NT2/D1 (cell line): ENCODE data around the gene CATSPERZ.

ENCODE experiments used
- DNase-seq: peaks from one replicate; pipeline ENCODE4 v3.0.0-alpha.2; 2011; ENCODE audit warnings: low read depth, low spot score
- H3K27me3 ChIP-seq: 2 replicates; pipeline ENCODE4 v1.6.0; 2011; ENCODE audit warnings: mild to moderate bottlenecking; ENCODE audit not compliant: insufficient read length, insufficient read depth
- H3K36me3 ChIP-seq: 2 replicates; pipeline ENCODE4 v1.6.1; 2011; ENCODE audit warnings: mild to moderate bottlenecking, low read length, mixed read lengths; ENCODE audit not compliant: insufficient read depth, insufficient read length
- H3K4me1 ChIP-seq: 2 replicates; pipeline ENCODE4 v1.5.1; 2011; ENCODE audit not compliant: insufficient read depth, insufficient read length
- H3K4me3 ChIP-seq: 2 replicates; pipeline ENCODE4 v1.5.1; 2011; ENCODE audit warnings: low read depth; ENCODE audit not compliant: insufficient read length
- H3K9ac ChIP-seq: 2 replicates; pipeline ENCODE4 v1.6.0; 2011; ENCODE audit warnings: low read depth; ENCODE audit not compliant: insufficient read length
- H3K9me3 ChIP-seq: 2 replicates; pipeline ENCODE4 v1.5.1; 2011; ENCODE audit warnings: mild to moderate bottlenecking, low read length; ENCODE audit not compliant: insufficient read depth
- SUZ12 ChIP-seq: IDR thresholded peaks from 2 replicates; pipeline ENCODE4 v1.6.1; 2011; ENCODE audit not compliant: insufficient read length, insufficient read depth; ENCODE audit errors: extremely low read depth
- YY1 ChIP-seq: IDR thresholded peaks from 2 replicates; pipeline ENCODE4 v1.6.1; 2011; ENCODE audit not compliant: insufficient read length, insufficient read depth
- ZNF274 ChIP-seq: IDR thresholded peaks from 2 replicates; pipeline ENCODE4 v1.6.1; 2011; ENCODE audit warnings: mild to moderate bottlenecking, low read depth, low read length

Gene CATSPERZ

DNA sequence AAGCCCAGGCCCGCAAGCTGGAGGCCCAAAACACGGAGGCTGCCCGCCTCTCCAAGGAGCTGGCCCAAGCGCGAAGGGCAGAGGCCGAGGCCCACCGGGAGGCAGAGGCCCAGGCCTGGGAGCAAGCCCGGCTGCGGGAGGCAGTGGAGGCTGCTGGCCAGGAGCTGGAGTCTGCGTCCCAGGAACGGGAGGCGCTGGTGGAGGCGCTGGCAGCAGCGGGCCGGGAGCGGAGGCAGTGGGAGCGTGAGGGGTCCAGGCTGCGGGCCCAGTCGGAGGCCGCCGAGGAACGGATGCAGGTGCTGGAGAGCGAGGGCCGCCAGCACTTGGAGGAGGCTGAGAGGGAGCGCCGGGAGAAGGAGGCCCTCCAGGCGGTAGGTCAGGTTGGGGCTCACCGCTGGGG lies 44.6 kb downstream of the CATSPERZ start:
- Histone ChIP-seq H3K36me3 (no peaks in the 10 kb centered on the region), H3K4me3 (no peak overlapping the region), H3K9me3 (no peaks in the 10 kb centered on the region), H3K27me3 (peaks cover 7% of the 10 kb centered on the region), H3K4me1 (peaks cover 32% of the 10 kb centered on the region), H3K9ac (peak overlapping the region; percentile 54)
- DNase-seq: no peak
- TF ChIP-seq ZNF274 (no peak), YY1 (no peak), SUZ12 (no peak)

DNA sequence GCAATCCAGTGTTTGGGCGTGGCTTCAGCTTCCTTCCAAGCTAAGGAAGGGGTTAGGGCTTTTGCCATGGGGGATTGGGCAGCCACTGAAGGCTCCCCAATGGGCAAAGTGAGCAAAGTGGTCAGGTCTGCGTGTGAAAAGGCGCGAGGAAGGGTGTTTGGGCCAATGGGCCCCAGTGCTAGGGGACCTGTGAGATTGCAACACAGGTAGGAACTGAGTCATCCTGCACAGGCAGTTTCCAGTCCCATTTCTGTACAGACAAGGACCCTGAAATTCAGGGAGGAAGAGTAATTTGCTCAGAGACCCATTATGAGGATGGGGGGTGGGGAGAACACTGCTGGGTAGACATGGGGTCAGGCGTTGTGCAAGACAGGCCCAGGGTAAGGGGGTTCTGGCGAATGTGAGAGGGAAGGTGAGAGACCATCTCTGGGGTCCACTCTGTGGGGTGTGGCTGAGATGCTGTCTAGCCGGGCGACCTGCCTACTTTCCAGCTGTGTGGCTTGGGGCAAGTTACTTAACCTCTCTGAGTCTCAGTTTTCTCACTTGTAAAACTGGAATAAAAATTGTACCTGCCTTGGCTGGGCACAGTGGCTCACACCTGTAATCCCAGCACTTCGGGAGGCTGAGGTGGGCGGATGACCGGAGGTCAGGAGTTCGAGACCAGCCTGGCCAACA lies 47.2 kb downstream of the CATSPERZ start:
- no peak for DNase-seq
- Histone ChIP-seq H3K36me3 (no peaks in the 10 kb centered on the region), H3K9ac (no peak overlapping the region), H3K9me3 (no peaks in the 10 kb centered on the region), H3K4me3 (no peak overlapping the region), H3K27me3 (no peaks in the 10 kb centered on the region), H3K4me1 (peaks cover 22% of the 10 kb centered on the region)
- TF ChIP-seq YY1: no peak
- no peak for TF ChIP-seq ZNF274

DNA sequence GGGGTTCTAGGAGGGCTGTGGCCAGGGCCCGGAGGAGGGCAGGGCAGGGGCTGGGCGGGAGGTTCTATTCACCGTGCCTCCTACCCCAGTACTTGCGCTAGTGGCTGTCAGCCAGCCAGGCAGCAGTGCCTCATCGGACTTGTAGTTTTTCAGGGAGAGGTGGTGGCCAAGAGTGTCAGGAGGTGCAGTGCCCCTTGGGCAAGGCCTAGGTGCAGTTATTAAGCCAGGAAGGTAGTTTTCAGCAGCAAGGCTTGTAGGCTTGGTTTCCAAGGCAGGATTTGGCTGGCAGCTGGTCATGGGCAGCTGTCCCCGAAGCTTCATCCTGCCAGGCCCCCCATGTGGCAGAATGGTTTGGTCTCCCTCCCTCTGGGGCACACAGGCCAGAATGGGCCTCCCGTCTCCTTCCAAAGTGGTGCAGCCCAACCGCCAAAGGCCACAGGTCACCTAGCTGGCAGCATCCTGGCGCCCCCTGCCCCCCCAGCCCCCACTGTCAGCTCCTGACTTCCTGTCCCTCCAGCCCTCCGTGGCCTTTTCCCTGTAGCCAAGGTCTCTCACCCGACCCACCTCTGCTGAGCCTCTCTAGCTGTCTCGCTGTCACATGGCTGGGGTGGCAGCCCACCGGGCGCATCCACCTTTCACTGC lies 48.3 kb downstream of the CATSPERZ start:
- no peak for DNase-seq
- H3K9ac ChIP-seq: no peak overlapping the region
- TF ChIP-seq ZNF274: no peak
- no peak for TF ChIP-seq SUZ12
- no peak for TF ChIP-seq YY1
- H3K4me3 ChIP-seq: no peak overlapping the region
- H3K9me3 ChIP-seq: no peaks in the 10 kb centered on the region
- H3K4me1 ChIP-seq: peaks cover 16% of the 10 kb centered on the region
- no peaks in the 10 kb centered on the region for H3K36me3 ChIP-seq
- no peaks in the 10 kb centered on the region for H3K27me3 ChIP-seq

DNA sequence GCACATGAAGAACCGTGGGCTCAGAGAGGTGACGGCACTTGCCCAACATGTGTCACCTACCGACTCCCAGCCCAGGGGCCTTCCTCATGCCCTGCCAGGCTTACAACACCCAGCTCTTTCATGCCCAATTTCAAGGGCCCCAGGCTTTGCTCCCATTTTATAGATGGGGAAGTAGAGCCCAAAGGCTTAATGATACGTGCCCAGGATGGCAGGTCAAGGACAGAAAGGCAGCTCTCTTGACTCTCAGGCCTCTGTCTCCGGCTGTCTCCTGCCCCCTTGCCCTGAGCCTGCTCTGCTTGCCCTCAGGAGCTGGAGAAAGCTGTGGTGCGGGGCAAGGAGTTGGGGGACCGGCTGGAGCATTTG lies 48.8 kb downstream of the CATSPERZ start:
- Histone ChIP-seq H3K4me1 (peaks cover 14% of the 10 kb centered on the region), H3K27me3 (no peaks in the 10 kb centered on the region), H3K9me3 (no peaks in the 10 kb centered on the region), H3K4me3 (no peak overlapping the region), H3K9ac (no peak overlapping the region), H3K36me3 (no peaks in the 10 kb centered on the region)
- DNase-seq: no peak
- TF ChIP-seq ZNF274: no peak
- TF ChIP-seq YY1: no peak
- no peak for TF ChIP-seq SUZ12

DNA sequence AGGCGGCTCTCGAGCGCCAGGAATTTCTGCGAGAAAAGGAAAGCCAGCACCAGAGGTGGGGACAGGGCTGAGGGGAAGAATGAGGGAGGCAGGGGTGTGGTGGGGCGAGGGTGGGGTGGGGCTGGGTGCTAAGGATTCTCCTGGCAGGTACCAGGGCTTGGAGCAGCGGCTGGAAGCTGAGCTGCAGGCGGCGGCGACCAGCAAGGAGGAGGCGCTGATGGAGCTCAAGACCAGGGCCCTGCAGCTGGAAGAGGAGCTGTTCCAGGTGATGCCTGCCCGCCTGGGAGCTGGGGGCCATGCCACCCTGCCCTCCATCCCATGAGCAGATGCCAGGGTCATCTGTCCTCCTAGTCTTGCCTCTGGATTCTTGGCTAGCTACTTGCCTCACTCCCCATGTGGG lies 49.2 kb downstream of the CATSPERZ start:
- Histone ChIP-seq H3K4me3 (no peak overlapping the region), H3K27me3 (no peaks in the 10 kb centered on the region), H3K9me3 (no peaks in the 10 kb centered on the region), H3K4me1 (peaks cover 18% of the 10 kb centered on the region), H3K36me3 (no peaks in the 10 kb centered on the region), H3K9ac (no peak overlapping the region)
- TF ChIP-seq SUZ12: no peak
- DNase-seq: no peak

DNA sequence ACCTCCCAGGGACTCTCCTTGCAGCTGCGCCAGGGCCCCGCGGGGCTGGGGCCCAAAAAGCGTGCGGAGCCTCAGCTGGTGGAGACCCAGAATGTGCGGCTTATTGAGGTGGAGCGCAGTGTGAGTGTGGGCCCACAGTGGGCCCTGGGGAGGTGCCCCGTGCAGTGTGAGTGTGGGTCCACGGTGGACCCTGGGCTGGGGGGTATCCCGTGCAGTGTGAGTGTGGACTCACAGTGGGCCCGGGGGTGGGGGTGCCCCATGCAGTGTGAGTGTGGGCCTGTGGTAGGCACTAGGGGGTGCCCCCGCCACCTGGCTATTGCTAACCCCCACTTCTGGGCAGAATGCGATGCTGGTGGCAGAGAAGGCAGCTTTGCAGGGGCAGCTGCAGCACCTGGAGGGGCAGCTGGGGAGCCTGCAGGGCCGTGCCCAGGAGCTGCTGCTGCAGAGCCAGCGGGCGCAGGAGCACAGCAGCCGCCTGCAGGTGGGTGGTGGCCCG lies 51.0 kb downstream of the CATSPERZ start:
- no peak for TF ChIP-seq ZNF274
- no peak for TF ChIP-seq SUZ12
- TF ChIP-seq YY1: no peak
- no peak for DNase-seq
- Histone ChIP-seq H3K4me1 (peaks cover 24% of the 10 kb centered on the region), H3K9ac (peak overlapping the region; percentile 32), H3K9me3 (no peaks in the 10 kb centered on the region), H3K4me3 (no peak overlapping the region), H3K27me3 (no peaks in the 10 kb centered on the region), H3K36me3 (no peaks in the 10 kb centered on the region)

DNA sequence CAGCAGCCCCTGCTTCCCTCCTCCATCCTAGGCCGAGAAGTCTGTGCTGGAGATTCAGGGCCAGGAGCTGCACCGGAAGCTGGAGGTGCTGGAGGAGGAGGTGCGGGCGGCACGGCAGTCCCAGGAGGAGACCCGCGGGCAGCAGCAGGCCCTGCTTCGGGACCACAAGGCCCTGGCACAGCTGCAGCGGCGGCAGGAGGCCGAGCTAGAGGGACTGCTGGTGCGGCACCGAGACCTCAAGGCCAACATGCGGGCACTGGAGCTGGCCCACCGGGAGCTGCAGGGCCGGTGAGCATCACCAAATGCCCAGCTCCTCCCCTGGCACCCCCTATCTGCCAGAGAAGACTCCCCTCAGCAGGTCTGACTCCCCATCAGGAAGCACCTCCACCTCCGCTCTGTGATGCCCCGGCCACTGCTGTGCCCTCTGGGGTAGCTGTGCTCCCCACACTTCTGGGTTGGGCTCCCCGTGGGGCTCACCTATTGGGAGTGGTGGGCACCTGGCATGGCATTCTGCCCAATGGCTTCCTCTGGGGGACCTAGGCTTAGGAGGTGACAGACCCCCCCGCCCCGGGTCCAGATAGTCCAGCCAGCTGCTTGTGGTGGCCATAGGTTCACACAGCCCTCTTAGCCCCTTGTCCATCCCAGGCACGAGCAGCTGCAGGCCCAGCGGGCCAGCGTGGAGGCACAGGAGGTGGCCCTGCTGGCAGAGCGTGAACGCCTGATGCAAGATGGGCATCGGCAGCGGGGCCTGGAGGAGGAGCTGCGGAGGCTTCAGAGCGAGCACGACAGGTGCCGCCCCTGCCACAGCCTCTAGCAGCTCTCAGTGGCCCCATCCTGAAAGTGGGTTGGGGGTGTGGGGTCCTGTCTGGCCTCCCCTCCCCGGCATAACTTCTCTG lies 52.2 kb downstream of the CATSPERZ start:
- no peak for TF ChIP-seq YY1
- no peak for TF ChIP-seq ZNF274
- TF ChIP-seq SUZ12: no peak
- Histone ChIP-seq H3K9ac (no peak overlapping the region), H3K4me1 (peaks cover 31% of the 10 kb centered on the region), H3K9me3 (no peaks in the 10 kb centered on the region), H3K27me3 (no peaks in the 10 kb centered on the region), H3K36me3 (no peaks in the 10 kb centered on the region), H3K4me3 (no peak overlapping the region)
- DNase-seq: no peak
